HepG2 (cell line): ENCODE data around the gene XPO5. TPM values are rescaled to one million over a fixed set of nuclear protein-coding genes. Genes with fewer than 3 reads are reported as not detected.

Experiments
- ATAC-seq: fragments of 200-7000 bp; cut with Tn5 transposase; 3 replicates; pipeline ENCODE4 v1.9.1; 2020; ENCODE audit warnings: mild to moderate bottlenecking, moderate library complexity
- BruUV-seq: library from RNA; stranded (reverse); fragments of 400-500 nt; replicated peaks from 2 replicates; lab custom pipeline; 2021; lab: Mats Ljungman, UMichigan
- CTCF ChIA-PET: fragments of 300-600 bp; formaldehyde crosslinking; extraction: SDS; loops from one replicate; lab custom pipeline; 2021; ENCODE audit warnings: low total read pairs, inconsistent platforms, low intra/inter-chr PET ratio; lab: Yijun Ruan, JAX
- POLR2A ChIA-PET: fragments of 350-600 bp; sonication (Branson Sonifier 250); formaldehyde crosslinking; loops from one replicate; lab custom pipeline; 2020; ENCODE audit warnings: antibody characterized with exemption, inconsistent platforms; lab: Yijun Ruan, JAX
- DNase-seq: peaks from one replicate; pipeline ENCODE4 v3.0.0-alpha.2; 2015; ENCODE audit warnings: low spot score
- FAIRE-seq: peaks from 3 replicates; lab custom pipeline; 2011; peaks lifted over from hg19 to GRCh38; lab: Jason Lieb, UNC
- H2AFZ ChIP-seq: one replicate; pipeline ENCODE4 v1.6.1; 2011; ENCODE audit warnings: low read length, inconsistent platforms
- H3K27ac ChIP-seq: fragments of 300-600 bp; 3 replicates; pipeline ENCODE4 v1.8.0; 2011; ENCODE audit warnings: mixed run types, mild to moderate bottlenecking, mixed read lengths, low read length, inconsistent platforms; ENCODE audit not compliant: insufficient read depth; ENCODE audit errors: extremely low read length
- H3K27me3 ChIP-seq, 2 experiments: fragments of 200-600 bp in 1 of 2; 2 replicates in 1 of 2; 3 replicates in 1 of 2; pipeline versions ENCODE4 v1.6.0 to v1.8.0; 2011; ENCODE audit warnings: low read length in 2 of 2, mild to moderate bottlenecking in 2 of 2, moderate library complexity in 2 of 2, inconsistent platforms in 1 of 2; ENCODE audit not compliant: insufficient read depth in 2 of 2, control insufficient read depth in 1 of 2
- H3K36me3 ChIP-seq, 2 experiments: fragments of 200-600 bp in 1 of 2; replicated peaks in 1 of 2; 2 replicates in 1 of 2; 3 replicates in 1 of 2; pipeline versions ENCODE4 v1.5.1 to v1.8.0; 2011; ENCODE audit warnings: low read length in 2 of 2, inconsistent platforms in 1 of 2; ENCODE audit not compliant: insufficient read depth in 2 of 2, control insufficient read depth in 1 of 2
- H3K4me1 ChIP-seq: 2 replicates; pipeline ENCODE4 v1.5.1; 2012; ENCODE audit warnings: low read length, inconsistent platforms; ENCODE audit not compliant: insufficient read depth
- H3K4me2 ChIP-seq: 2 replicates; pipeline ENCODE4 v1.6.0; 2011; ENCODE audit warnings: low read depth, low read length, inconsistent platforms
- H3K4me3 ChIP-seq, 3 experiments: fragments of 200-600 bp in 1 of 3; sonication (generic), shearing (Covaris generic) in 1 of 3; replicated peaks in 1 of 3; 2 replicates each; pipeline ENCODE4 v1.5.1; 2011 to 2016; ENCODE audit warnings: low read length in 3 of 3, inconsistent platforms in 2 of 3, low read depth in 2 of 3, mild to moderate bottlenecking in 2 of 3, control low read depth in 1 of 3, mixed read lengths in 1 of 3; ENCODE audit not compliant: insufficient read depth in 1 of 3
- H3K79me2 ChIP-seq: one replicate; pipeline ENCODE4 v1.6.1; 2011; ENCODE audit warnings: low read length, inconsistent platforms; ENCODE audit not compliant: insufficient read depth
- H3K9ac ChIP-seq: 2 replicates; pipeline ENCODE4 v1.6.0; 2011; ENCODE audit warnings: mild to moderate bottlenecking, low read depth, low read length, inconsistent platforms; ENCODE audit not compliant: insufficient read depth
- H3K9me3 ChIP-seq: 2 replicates; pipeline ENCODE4 v1.5.1; 2012; ENCODE audit warnings: mild to moderate bottlenecking, low read length
- H4K20me1 ChIP-seq: 2 replicates; pipeline ENCODE4 v1.6.0; 2011; ENCODE audit warnings: inconsistent platforms, mild to moderate bottlenecking, low read length, moderate library complexity; ENCODE audit not compliant: insufficient read depth
- BHLHE40 ChIP-seq: IDR thresholded peaks from 2 replicates; pipeline ENCODE4 v1.6.1; 2011; ENCODE audit warnings: low read length, improper control_type of control experiment
- HMG20B ChIP-seq: conservative IDR thresholded peaks from 2 replicates; pipeline ENCODE4 v1.6.1; 2016; ENCODE audit warnings: missing genetic modification reagents, missing compliant biosample characterization
- KLF9 ChIP-seq: IDR thresholded peaks from 2 replicates; pipeline ENCODE4 v1.6.1; 2016; ENCODE audit warnings: low read depth
- MEIS2 ChIP-seq: sonication (generic); formaldehyde crosslinking; IDR thresholded peaks from 2 replicates; pipeline ENCODE4 v1.9.0; 2021; ENCODE audit warnings: mild to moderate bottlenecking, missing genetic modification reagents
- NFKBIZ ChIP-seq: IDR thresholded peaks from 2 replicates; pipeline ENCODE4 v1.6.1; 2018; ENCODE audit warnings: missing genetic modification reagents, missing compliant biosample characterization
- RFX1 ChIP-seq: fragments of 450-650 bp; IDR thresholded peaks from 2 replicates; pipeline ENCODE4 v1.6.1; 2017
- TCF7 ChIP-seq: sonication (generic); IDR thresholded peaks from 2 replicates; pipeline ENCODE4 v1.6.1; 2016; ENCODE audit warnings: antibody characterized with exemption, low read depth
- TIGD3 ChIP-seq: sonication (generic); formaldehyde crosslinking; IDR thresholded peaks from 2 replicates; pipeline ENCODE4 v1.5.1; 2020; ENCODE audit warnings: mild to moderate bottlenecking, missing genetic modification reagents, borderline replicate concordance
- USF2 ChIP-seq, 2 experiments: sonication (generic) in 1 of 2; formaldehyde crosslinking in 1 of 2; IDR thresholded peaks; 2 replicates each; pipeline versions ENCODE4 v1.5.1 to v1.6.1; 2011 to 2020; ENCODE audit warnings: borderline replicate concordance in 1 of 2, low read depth in 1 of 2, low read length in 1 of 2, mild to moderate bottlenecking in 1 of 2, missing genetic modification reagents in 1 of 2, moderate library complexity in 1 of 2
- XRCC5 ChIP-seq: fragments of 200-400 bp; formaldehyde crosslinking; optimal IDR thresholded peaks from 2 replicates; pipeline ENCODE3; 2017; ENCODE audit warnings: mild to moderate bottlenecking, low read length
- ZNF121 ChIP-seq: sonication (generic); formaldehyde crosslinking; IDR thresholded peaks from 2 replicates; pipeline ENCODE4 v1.5.0; 2020; ENCODE audit warnings: mild to moderate bottlenecking, missing genetic modification reagents
- ZNF260 ChIP-seq: sonication (generic); formaldehyde crosslinking; IDR thresholded peaks from 2 replicates; pipeline ENCODE4 v1.4.0; 2020; ENCODE audit warnings: missing genetic modification reagents, low read depth, mild to moderate bottlenecking, borderline replicate concordance
- ZNF614 ChIP-seq: IDR thresholded peaks from 2 replicates; pipeline ENCODE4 v1.6.1; 2018; ENCODE audit warnings: missing biosample characterization, missing genetic modification reagents, inconsistent platforms, borderline replicate concordance
- ZNF7 ChIP-seq: IDR thresholded peaks from 2 replicates; pipeline ENCODE4 v1.6.1; 2016; ENCODE audit warnings: missing biosample characterization, missing genetic modification reagents
- ZNF777 ChIP-seq: sonication (generic); formaldehyde crosslinking; IDR thresholded peaks from 2 replicates; pipeline ENCODE4 v1.4.0; 2020; ENCODE audit warnings: missing genetic modification reagents
- ZZZ3 ChIP-seq: sonication (generic); formaldehyde crosslinking; IDR thresholded peaks from 2 replicates; pipeline ENCODE4 v1.4.0; 2020; ENCODE audit warnings: missing genetic modification reagents, mild to moderate bottlenecking, borderline replicate concordance
- WGBS: methylation state at CpG from one replicate; pipeline ENCODE4 v1.1.6; 2017; ENCODE audit warnings: low lambda C conversion rate; 5-methylcytosine and 5-hydroxymethylcytosine counted together
- in situ Hi-C: cut with HindIII; loops from 2 replicates; pipeline ENCODE4 v1.10.0; 2017; ENCODE audit warnings: low pct_unique_long_range_greater_than_20kb; ENCODE audit not compliant: extremely low pct_ligation_motif_present
- intact Hi-C: fragments of 100-400 bp; cut with micrococcal nuclease; formaldehyde crosslinking; loops from one replicate; pipeline ENCODE4 v1.10.0; 2022; ENCODE audit not compliant: unreplicated experiment
- polyA plus RNA-seq, 8 experiments: library from polyadenylated mRNA; depleted of rRNA in 3 of 8; stranded (reverse) in 7 of 8; unstranded in 1 of 8; fragments of >200 nt; fragmentation: Illumina TruSeq in 4 of 8; extraction: Trizol in 4 of 8; gene quantifications; 2 replicates each; pipeline versions ENCODE4 v1.2.1 to v1.2.3, GENCODE V29; 2011 to 2016; ENCODE audit warnings: low read depth in 4 of 8, missing spikeins in 1 of 8, mixed read lengths in 1 of 8; ENCODE audit not compliant: insufficient read depth in 1 of 8
- total RNA-seq, 5 experiments: library from RNA; depleted of rRNA; stranded (reverse); fragments of >200 nt; fragmentation: Illumina TruSeq; extraction: Trizol; gene quantifications; 2 replicates each; pipeline ENCODE4 v1.2.3, GENCODE V29; 2016; ENCODE audit warnings: low read depth in 1 of 5
- TF ChIP-seq, protein P1 (sequence below): IDR thresholded peaks from 2 replicates; pipeline ENCODE4 v1.6.1; 2016; ENCODE audit warnings: control low read depth

Gene XPO5
- total and polyA plus RNA-seq, 2 of the 13 experiments (the other 11 are each of a cell fraction or from before 2014, with no cell fraction given), result 52.2 to 68.0 TPM

GRCh38 chr6:43472515-43472914, 103.3 kb downstream of the XPO5 start:
- Histone ChIP-seq H3K9ac (no peak overlapping the region), H3K79me2 (no peaks in the 10 kb centered on the region), H3K9me3 (no peaks in the 10 kb centered on the region), H3K36me3 (no peaks in the 10 kb centered on the region), H3K4me3 (no peak overlapping the region), H3K4me2 (no peak overlapping the region), H4K20me1 (no peaks in the 10 kb centered on the region), H3K27ac (no peak overlapping the region), H3K27me3 (peaks cover 0 to 17% of the 10 kb centered on the region in 2 experiments; a peak in 2 of 5 replicates), H3K4me1 (peaks cover 7% of the 10 kb centered on the region), H2AFZ (no peak overlapping the region)
- TF ChIP-seq, protein P1, sequence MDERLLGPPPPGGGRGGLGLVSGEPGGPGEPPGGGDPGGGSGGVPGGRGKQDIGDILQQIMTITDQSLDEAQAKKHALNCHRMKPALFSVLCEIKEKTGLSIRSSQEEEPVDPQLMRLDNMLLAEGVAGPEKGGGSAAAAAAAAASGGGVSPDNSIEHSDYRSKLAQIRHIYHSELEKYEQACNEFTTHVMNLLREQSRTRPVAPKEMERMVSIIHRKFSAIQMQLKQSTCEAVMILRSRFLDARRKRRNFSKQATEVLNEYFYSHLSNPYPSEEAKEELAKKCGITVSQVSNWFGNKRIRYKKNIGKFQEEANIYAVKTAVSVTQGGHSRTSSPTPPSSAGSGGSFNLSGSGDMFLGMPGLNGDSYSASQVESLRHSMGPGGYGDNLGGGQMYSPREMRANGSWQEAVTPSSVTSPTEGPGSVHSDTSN, result no peak
- TF ChIP-seq ZNF260 (CRISPR knock-in tag) (no peak), HMG20B (CRISPR knock-in tag) (no peak), XRCC5 (no peak), KLF9 (CRISPR knock-in tag) (no peak), RFX1 (no peak), NFKBIZ (CRISPR knock-in tag) (no peak), ZNF7 (CRISPR knock-in tag) (no peak), MEIS2 (CRISPR knock-in tag) (no peak), TCF7 (no peak), TIGD3 (CRISPR knock-in tag) (no peak), ZNF614 (CRISPR knock-in tag) (no peak), ZZZ3 (CRISPR knock-in tag) (no peak), BHLHE40 (no peak), ZNF777 (CRISPR knock-in tag) (no peak), ZNF121 (CRISPR knock-in tag) (no peak), USF2 (IDR thresholded peaks at IDR 0.05; ENCODE audit: low read depth, low read length) (no peak), USF2 (CRISPR knock-in tag; IDR thresholded peaks at IDR 0.05; ENCODE audit: borderline replicate concordance) (no peak)
- WGBS, result 79% methylated on average over 4 of the region's 4 CpGs
- in situ Hi-C loops (no loop called here), intact Hi-C loops (no loop called here)
- BruUV-seq, result no TSS peak
- ChIA-PET POLR2A (no interaction called here), CTCF (no interaction called here)
- no peak for DNase-seq
- no peak for FAIRE-seq
- no peak for ATAC-seq
